Stimulated activated CD8-positive, alpha-beta memory T cell treated with anti-CD3 and anti-CD28 coated beads, Interleukin-12 subunit alpha, Interleukin-12 subunit beta, amount 100 ng/mL, for 24 hours (primary cell): ENCODE results near the gene SMARCA2.

Experiments
- DNase-seq: peaks from one replicate; pipeline ENCODE4 v3.0.0-alpha.2; 2020; ENCODE audit errors: extremely low read depth

Gene SMARCA2

DNA sequence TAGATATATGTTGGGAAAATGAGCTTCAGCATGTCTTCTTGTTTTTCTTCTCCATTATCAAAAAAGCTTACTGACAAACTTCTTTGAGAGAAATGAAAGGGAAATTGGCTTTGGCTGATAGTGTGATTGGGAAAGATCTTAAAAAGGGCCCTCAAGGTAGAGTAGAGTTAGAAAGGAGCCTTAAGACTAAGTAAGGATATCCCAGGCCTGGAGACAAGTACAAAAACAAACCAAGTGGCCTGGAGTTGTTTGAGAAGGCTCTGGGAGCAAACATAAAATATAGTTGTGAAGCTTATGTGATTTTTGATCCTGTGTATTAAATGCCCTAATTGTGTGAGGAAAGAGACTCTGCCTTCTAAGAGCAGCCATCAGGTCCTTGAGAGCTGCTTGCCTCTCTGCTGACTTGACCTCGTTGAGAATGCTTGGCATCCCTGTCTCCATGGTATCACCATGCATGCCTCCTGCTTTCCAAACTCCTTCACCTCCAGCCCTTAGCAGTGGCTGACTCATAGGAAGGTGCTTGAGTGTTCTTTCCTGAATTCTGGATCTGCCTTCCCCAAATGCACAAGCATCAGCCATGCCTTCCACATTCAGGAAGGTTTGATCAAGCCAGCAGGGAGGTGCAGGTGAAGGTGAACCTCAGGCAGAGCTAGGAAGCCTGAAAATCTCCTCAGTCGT, 78.9 kb downstream of the SMARCA2 start:
- no peak for DNase-seq

GRCh38 chr9:2096376-2096970, 81.3 kb downstream of the SMARCA2 start:
- no peak for DNase-seq

- no peak for DNase-seq
These were observed 91.5 kb downstream of the SMARCA2 start for GRCh38 chr9:2106666-2107065.

DNA sequence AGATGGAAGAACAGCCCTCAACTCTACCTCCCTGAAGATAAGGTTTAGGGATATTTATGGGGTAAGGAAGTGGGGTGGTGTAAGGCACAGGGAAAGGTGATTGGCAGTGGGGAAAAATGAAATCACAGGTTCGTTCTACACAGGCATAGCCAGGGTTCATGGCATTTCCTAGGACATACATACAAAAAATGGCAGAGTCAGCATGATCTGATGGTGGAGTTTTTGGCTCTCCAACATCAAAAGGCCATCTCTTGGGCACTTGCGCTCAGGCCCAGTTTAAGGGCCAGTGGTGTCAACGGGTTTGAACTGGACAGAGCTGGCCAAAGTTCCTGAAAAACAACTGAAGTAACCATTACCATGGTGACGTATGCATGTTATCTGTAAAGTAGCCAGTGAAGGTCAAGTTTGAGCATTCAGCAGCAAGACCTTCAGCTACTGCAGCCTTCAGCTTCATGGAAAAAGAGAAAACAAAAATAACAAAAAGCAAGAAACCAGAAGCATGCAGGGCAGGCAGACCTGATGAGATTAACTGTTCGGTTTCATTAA, 92.8 kb downstream of the SMARCA2 start:
- DNase-seq = no peak

DNA sequence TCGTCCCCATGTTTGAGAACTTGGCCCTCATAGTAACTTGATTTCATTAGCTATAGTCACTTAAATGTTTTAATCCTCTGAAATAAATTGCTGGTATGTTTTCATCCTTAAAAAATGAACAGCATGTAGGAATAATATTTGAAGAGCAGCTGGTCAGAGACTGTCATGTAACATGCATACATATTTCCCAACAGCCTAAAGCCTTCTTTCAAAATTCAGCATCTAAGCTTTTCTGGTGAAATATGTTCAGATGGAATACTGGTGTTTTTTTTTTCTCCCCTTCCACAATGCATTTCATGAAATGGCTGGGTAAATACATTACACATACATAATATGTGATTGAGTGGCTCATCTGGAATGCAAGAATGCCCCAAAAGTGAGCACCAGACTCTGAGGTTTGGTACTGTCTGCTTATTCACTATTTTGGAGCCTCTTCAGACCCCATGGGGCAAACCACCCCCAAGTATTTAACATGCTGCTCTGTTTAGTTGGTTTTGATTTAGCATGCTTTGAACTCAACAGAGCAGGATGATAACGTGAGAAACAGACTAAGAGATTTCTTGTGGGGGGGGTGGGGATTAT, 94.0 kb downstream of the SMARCA2 start:
- DNase-seq = no peak

GRCh38 chr9:2110036-2110435, 94.9 kb downstream of the SMARCA2 start:
- no peak for DNase-seq

DNA sequence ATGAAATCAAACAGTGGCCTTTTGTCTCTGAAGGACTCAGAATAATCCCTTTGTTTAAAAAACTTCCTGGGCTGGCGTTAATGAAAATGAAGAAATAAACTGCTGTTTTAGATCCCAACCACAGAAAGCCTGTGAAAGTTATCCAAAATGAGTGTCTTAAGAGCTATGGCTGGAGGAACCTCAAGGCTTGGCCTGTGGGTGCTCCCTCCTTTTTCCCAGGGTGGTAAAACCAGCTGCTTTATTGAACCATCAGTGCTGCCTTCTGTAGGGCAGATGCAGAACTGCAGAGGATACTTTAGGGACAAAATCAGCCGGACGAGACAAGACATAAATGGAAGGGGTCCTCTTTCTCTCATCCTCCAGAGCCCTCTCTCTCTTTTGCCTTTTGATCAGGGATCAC, 100.9 kb downstream of the SMARCA2 start:
- DNase-seq = no peak

- DNase-seq = no peak
These were observed 102.4 kb downstream of the SMARCA2 start for GRCh38 chr9:2117527-2117926.

- DNase-seq = no peak
These were observed 104.4 kb downstream of the SMARCA2 start for GRCh38 chr9:2119566-2119965.

DNA sequence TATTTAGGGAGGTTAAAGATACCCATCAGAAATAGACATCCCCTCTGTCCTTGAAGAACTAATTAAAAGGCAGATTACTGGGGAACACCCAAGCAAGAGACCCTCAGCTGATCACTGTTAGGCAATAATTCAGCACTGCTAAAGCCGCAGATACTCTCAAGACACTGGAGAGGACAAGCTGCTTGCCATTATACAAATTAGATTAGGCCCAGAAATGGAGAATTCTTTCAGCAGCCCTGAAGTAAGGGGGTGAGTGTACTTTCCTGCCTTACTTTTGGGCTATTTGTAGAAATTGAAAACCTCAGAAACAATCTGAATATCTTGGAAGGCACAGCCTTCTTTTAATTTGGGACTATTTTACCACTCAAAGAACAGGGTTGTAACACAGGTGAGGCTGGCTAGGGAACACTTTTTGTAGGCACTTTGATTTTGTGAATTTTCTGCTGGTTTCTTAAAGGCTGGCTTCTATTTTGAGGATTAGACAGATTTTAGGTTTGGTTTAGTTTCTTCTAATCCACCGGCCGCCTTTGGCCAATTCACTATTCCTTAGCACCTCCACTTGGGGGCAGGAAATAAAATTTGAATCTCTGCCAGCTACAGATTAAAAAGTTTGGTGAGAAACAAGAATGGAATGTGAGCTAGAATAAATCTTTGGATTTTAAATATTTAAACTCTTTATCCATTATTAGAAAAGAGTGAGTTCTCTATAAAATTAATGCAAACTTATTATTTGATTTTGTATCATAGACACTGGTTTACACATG, 106.0 kb downstream of the SMARCA2 start:
- DNase-seq = no peak

- no peak for DNase-seq
These were observed 107.2 kb downstream of the SMARCA2 start for GRCh38 chr9:2122299-2122698.

DNA sequence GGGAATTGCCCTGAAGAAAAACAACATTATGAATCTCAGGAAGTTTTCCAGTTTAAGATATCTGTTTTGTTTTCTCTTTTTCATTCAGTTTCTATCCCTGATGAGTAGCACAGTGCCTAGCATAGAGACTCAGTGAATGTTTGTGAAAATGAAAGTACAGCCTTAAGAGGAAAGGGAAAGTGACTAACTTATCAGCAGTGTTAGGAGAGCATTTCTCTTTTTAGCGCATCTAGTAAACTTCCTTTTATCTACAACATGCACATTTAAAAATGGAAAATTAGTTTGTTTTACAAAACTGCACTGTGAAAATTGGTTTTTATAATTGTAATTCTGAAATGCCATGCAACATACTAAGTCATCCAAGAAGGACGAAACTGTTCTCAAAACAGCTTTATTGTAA, 110.8 kb downstream of the SMARCA2 start:
- no peak for DNase-seq

DNA sequence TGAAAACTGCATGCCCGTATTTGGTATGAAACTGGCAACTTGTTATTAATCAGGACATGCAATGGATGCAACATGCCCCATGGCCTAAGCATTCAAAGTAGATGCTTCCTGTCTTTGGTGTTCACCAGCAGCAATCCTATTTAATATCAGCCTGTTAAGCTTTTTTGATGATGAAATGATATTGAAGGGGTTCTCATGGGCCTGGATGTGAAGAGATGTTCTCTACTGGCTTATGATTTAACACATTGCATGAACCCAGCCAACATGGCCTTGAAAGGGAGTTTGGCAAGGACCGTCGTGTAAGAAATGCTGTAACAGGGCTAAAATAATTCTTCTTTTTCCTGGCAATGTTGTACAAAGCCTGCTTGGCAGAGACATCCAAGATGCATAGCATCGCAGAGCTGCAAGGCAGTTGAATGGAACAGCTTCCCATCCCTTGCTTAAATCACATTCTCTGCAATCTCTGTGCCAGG, 111.2 kb downstream of the SMARCA2 start:
- DNase-seq = no peak

DNA sequence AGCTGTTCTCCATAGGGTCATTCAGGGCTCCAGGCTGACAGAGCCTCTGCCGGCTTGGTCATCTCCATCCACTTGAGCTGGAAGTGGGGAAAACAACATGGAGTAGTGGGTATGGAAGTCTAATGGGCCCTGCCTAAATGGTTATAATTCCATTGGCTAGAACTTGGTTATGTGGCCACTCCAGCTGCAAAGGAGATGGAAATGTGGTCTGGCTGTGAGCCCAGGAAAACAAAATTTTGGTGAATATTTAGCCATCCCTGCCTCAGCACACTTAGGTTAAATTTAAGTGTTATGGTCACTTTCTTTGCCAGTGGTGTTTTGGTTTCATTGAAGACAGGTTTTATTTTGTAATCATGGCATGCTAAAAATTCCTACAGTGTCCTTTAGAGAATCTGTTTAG, 112.3 kb downstream of the SMARCA2 start:
- no peak for DNase-seq

GRCh38 chr9:2128141-2128540, 113.0 kb downstream of the SMARCA2 start:
- no peak for DNase-seq

- no peak for DNase-seq
These were observed 113.5 kb downstream of the SMARCA2 start for GRCh38 chr9:2128618-2129017.

DNA sequence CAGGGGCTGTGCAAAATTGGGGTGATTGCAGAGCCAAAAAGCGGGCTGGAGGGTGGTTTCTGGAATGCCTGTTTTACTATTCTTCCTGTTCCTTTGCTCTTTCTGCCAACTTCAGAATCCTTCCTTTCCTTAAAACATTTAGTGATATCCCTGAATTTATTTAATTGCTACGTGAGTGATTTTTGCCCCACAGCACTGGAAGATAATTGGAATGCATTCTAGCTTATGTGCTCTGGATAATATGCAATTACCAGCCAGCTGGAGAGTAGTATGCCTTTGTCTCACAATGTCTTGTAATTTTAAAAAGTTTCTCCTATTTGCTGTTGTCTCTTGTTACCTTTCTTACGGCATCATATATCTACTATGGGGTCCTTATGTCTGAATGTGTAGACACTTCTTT, 115.8 kb downstream of the SMARCA2 start:
- DNase-seq = no peak

- no peak for DNase-seq
These were observed 117.4 kb downstream of the SMARCA2 start for GRCh38 chr9:2132484-2133082.

DNA sequence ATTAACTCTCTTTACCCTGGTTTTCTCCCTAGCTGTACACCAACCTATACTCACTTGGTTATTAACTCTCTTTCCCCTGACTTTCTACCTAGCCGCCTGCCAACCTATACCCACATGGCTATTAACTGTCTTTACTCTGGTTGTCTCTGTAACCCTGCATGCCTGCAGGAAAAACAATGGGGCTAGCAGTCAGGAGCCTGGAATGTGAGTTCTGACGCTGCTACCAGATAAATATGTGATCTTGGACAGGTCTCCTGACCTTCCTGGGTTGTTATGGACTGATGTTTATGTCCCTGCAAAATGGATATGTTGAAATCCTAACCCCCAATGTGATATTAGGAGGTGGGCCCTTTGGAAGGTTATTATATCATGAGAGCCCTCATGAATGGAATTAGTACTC, 119.2 kb downstream of the SMARCA2 start:
- DNase-seq = no peak

- no peak for DNase-seq
These were observed 123.5 kb downstream of the SMARCA2 start for GRCh38 chr9:2138646-2139045.

DNA sequence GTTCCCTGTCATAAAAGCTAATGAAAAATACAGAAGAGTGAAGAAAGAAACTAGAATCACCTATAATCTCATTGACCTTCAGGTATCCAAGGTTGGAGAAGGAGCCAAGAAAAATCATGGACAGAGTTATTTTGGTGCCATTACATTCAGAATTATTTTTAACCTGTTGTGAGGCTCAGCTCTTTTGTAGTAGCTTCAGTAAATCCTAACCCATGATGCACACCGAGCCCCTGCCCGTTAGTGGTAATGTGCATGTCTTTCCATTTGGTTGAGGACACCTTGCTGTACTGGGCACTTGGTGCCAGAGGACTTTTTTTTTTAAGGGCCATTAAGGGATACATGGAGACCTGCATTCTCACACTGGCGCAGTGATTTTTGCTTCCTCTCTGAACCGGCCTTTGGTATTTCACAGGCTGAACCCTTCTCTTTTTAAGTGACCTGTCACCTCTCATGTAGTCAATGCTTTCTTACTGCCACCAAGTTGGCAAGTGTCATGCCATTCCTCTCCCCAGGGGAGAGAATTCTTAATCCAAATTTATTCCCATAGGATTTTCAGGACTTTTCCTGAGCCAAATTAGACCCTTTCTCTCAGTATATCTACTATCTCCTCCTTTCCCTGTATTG, 125.6 kb downstream of the SMARCA2 start:
- no peak for DNase-seq
